ENCODE results near the gene FZD1. TPM values are rescaled to one million over a fixed set of nuclear protein-coding genes. Genes with fewer than 3 reads are reported as not detected.

The FZD1 gene
- total RNA-seq, result 10.3 TPM
- long read RNA-seq, full-length matches to known transcripts, result 23 of 23 reads
- long read RNA-seq, partial matches to known transcripts, result 0 of 23 reads
- long read RNA-seq, other reads (novel, unspliced or antisense), result 0 of 23 reads

- DNase-seq (ENCODE audit: missing footprints), result peak; percentile 97
- peak; percentile 98 for ATAC-seq
- intact Hi-C loops (cut with DNase I), result loop anchor here (5.0 to 10.0 kb wide), 2 partner anchors 177 to 361 kb away; no protein-coding TSS in a partner anchor
Observed at GRCh38 chr7:91264046-91264923, at the start of gene FZD1. TSS of gene FZD1 (plus strand) at chr7:91264433. CDS start at chr7:91264881, 448 bp downstream.

- ATAC-seq, result no peak
- no peak for DNase-seq (ENCODE audit: missing footprints)
- intact Hi-C loops (cut with DNase I), result no loop called here
Observed at GRCh38 chr7:91226411-91226810, 37.8 kb upstream of the FZD1 start.

GRCh38 chr7:91228327-91228726, 35.9 kb upstream of the FZD1 start:
- intact Hi-C loops (cut with DNase I), result no loop called here
- no peak for DNase-seq (ENCODE audit: missing footprints)
- ATAC-seq, result no peak

- ATAC-seq (no peak), DNase-seq (ENCODE audit: missing footprints) (no peak)
- intact Hi-C loops (cut with DNase I), result no loop called here
Observed at GRCh38 chr7:91228927-91229558, 35.2 kb upstream of the FZD1 start.

- intact Hi-C loops (cut with DNase I), result no loop called here
- no peak for DNase-seq (ENCODE audit: missing footprints)
- no peak for ATAC-seq
Observed at GRCh38 chr7:91230100-91230499, 34.1 kb upstream of the FZD1 start.

- intact Hi-C loops (cut with DNase I), result no loop called here
- DNase-seq (ENCODE audit: missing footprints) (no peak), ATAC-seq (no peak)
Observed at GRCh38 chr7:91230503-91230902, 33.7 kb upstream of the FZD1 start.

GRCh38 chr7:91233212-91233611, 31.0 kb upstream of the FZD1 start:
- no peak for ATAC-seq
- intact Hi-C loops (cut with DNase I), result no loop called here

GRCh38 chr7:91235211-91235832, 28.9 kb upstream of the FZD1 start:
- DNase-seq (ENCODE audit: missing footprints) (no peak), ATAC-seq (no peak)
- intact Hi-C loops (cut with DNase I), result no loop called here

More at GRCh38 chr7:91233212-91233611, 31.0 kb upstream of the FZD1 start:
- no peak for DNase-seq (ENCODE audit: missing footprints)

- intact Hi-C loops (cut with DNase I), result no loop called here
- DNase-seq (ENCODE audit: missing footprints) (no peak), ATAC-seq (no peak)
Observed at GRCh38 chr7:91239171-91239604, 25.0 kb upstream of the FZD1 start.

- ATAC-seq (no peak), DNase-seq (ENCODE audit: missing footprints) (no peak)
- intact Hi-C loops (cut with DNase I), result no loop called here
Observed at GRCh38 chr7:91239772-91240171, 24.5 kb upstream of the FZD1 start.

GRCh38 chr7:91240376-91240941, 23.8 kb upstream of the FZD1 start:
- DNase-seq (ENCODE audit: missing footprints) (no peak), ATAC-seq (peak; percentile 34)
- intact Hi-C loops (cut with DNase I), result no loop called here

- DNase-seq (ENCODE audit: missing footprints), result no peak
- ATAC-seq, result no peak
- intact Hi-C loops (cut with DNase I), result no loop called here
Observed at GRCh38 chr7:91242097-91242844, 22.0 kb upstream of the FZD1 start.

- DNase-seq (ENCODE audit: missing footprints), result no peak
- ATAC-seq, result no peak
- intact Hi-C loops (cut with DNase I), result no loop called here
Observed at GRCh38 chr7:91243591-91244301, 20.5 kb upstream of the FZD1 start.

GRCh38 chr7:91247500-91247899, 16.7 kb upstream of the FZD1 start:
- DNase-seq (ENCODE audit: missing footprints), result no peak
- ATAC-seq, result no peak
- intact Hi-C loops (cut with DNase I), result no loop called here

GRCh38 chr7:91248996-91249395, 15.2 kb upstream of the FZD1 start:
- ATAC-seq, result no peak

GRCh38 chr7:91249506-91250233, 14.6 kb upstream of the FZD1 start:
- no peak for ATAC-seq

More at GRCh38 chr7:91248996-91249395, 15.2 kb upstream of the FZD1 start:
- DNase-seq (ENCODE audit: missing footprints), result no peak
- intact Hi-C loops (cut with DNase I), result no loop called here

GRCh38 chr7:91250706-91251105, 13.5 kb upstream of the FZD1 start:
- intact Hi-C loops (cut with DNase I), result no loop called here
- DNase-seq (ENCODE audit: missing footprints), result no peak
- no peak for ATAC-seq

More at GRCh38 chr7:91249506-91250233, 14.6 kb upstream of the FZD1 start:
- DNase-seq (ENCODE audit: missing footprints), result no peak
- intact Hi-C loops (cut with DNase I), result no loop called here

All from Right ventricle myocardium inferior (tissue), 1 donor.